Heart left ventricle (tissue), 16 donors: ENCODE data around the gene FBXO31. TPM values are rescaled to one million over a fixed set of nuclear protein-coding genes. Genes with fewer than 3 reads are reported as not detected.

Experiments
- ATAC-seq, 4 donors: fragments of 200-7000 bp; cut with Tn5 transposase; one replicate each; pipeline ENCODE4 v1.9.1; 2020 to 2022; ENCODE audit warnings: moderate library complexity in 4 of 4, mild to moderate bottlenecking in 3 of 4, moderate number of reproducible peaks in 1 of 4
- DNase-seq, 5 donors: peaks; one replicate each; pipeline ENCODE4 v3.0.0-alpha.2; 2020
- H3K27ac ChIP-seq, 12 donors: fragments of 200-600 bp; sonication (generic) in 4 of 12; one replicate each; pipeline versions ENCODE4 v1.5.0 to v1.8.0; 2016 to 2022; ENCODE audit warnings: mild to moderate bottlenecking in 2 of 12
- H3K27me3 ChIP-seq, 9 donors: fragments of 200-600 bp; sonication (generic) in 2 of 9; one replicate each; pipeline versions ENCODE4 v1.5.1 to v1.8.0; 2016 to 2022; ENCODE audit warnings: mild to moderate bottlenecking in 3 of 9
- H3K36me3 ChIP-seq, 9 donors: fragments of 200-600 bp; sonication (generic) in 2 of 9; one replicate each; pipeline versions ENCODE4 v1.5.0 to v1.8.0; 2018 to 2022; ENCODE audit warnings: mild to moderate bottlenecking in 2 of 9
- H3K4me1 ChIP-seq, 12 donors: fragments of 200-600 bp; sonication (generic) in 4 of 12; one replicate each; pipeline versions ENCODE4 v1.5.0 to v1.8.0; 2016 to 2022; ENCODE audit warnings: mild to moderate bottlenecking in 3 of 12
- H3K4me3 ChIP-seq, 12 donors: fragments of 200-600 bp; sonication (generic) in 4 of 12; one replicate each; pipeline versions ENCODE4 v1.5.0 to v1.8.0; 2017 to 2022; ENCODE audit warnings: mild to moderate bottlenecking in 9 of 12, moderate library complexity in 4 of 12
- H3K9me3 ChIP-seq, 12 donors: fragments of 200-600 bp; sonication (generic) in 4 of 12; one replicate each; pipeline versions ENCODE4 v1.5.0 to v1.8.0; 2016 to 2022; ENCODE audit warnings: mild to moderate bottlenecking in 1 of 12
- POLR2A ChIP-seq, 2 donors: fragments of 450-650 bp; IDR thresholded peaks; one replicate each; pipeline ENCODE4 v1.6.1; 2017; ENCODE audit warnings: antibody characterized with exemption in 2 of 2, mild to moderate bottlenecking in 2 of 2, moderate library complexity in 2 of 2
- WGBS, 4 donors: extraction: QIAGEN DNeasy Blood & Tissue Kit in 2 of 4; methylation state at CpG; one replicate each; pipeline versions ENCODE4 v1.1.5 to v1.1.7; 2013 to 2018; 5-methylcytosine and 5-hydroxymethylcytosine counted together
- intact Hi-C, 10 donors: fragments of 100-400 bp; cut with DNase I; formaldehyde crosslinking; loops; one replicate each; pipeline versions ENCODE4 v1.11.1 to v1.14.2; 2022
- polyA plus RNA-seq, 2 donors: library from polyadenylated mRNA; stranded (reverse); fragments of 200-250 nt; gene quantifications; one replicate each; pipeline ENCODE4 v1.2.3, GENCODE V29; 2013
- total RNA-seq, 9 donors: library from RNA; depleted of rRNA in 2 of 9; stranded (reverse); fragments of >200 nt in 2 of 9; fragmentation: NEBNext Ultra II Directional in 3 of 9; extraction: Animal tissue kit (Norgen Biotek cat#: 25700) in 3 of 9; gene quantifications; one replicate each; pipeline versions ENCODE4 v1.1.0 to v1.2.4, GENCODE V29; 2016 to 2023
- TF ChIP-seq, protein P1 (sequence below), 12 donors: fragments of 200-600 bp; sonication (generic) in 4 of 12; IDR thresholded peaks; one replicate each; pipeline versions ENCODE4 v1.5.0 to v1.8.0; 2018 to 2022; ENCODE audit warnings: antibody characterized with exemption in 12 of 12, mild to moderate bottlenecking in 5 of 12
- donor health status: ischemic (EF 13 %, LVEDD 7.1; RV severe dilation, severe dysfunction).
- donor health status: healthy with polysubstance abuse.
- donor health status: DM: no; HTN: yes; CAD: no.
- donor health status: DM: no; HTN: no; CAD: no.
- donor health status: ischemic (EF 25% LVEDD 6.9; RV normal size, moderate dysfunction).
- donor health status: ischemic (EF 25% LVEDD 5.7; RV mildly dilated, moderate dysfunction).
- donor health status: healthy.
- donor health status: DM: yes; HTN: yes; CAD: no.
- donor health status: ischemic (EF 35%, LVEDD 5.7; RV mildly dilated, moderate dysfunction).
- donor health status: nonischemic (EF 11% LVEDD 7.7; RV severe dilation, severe dysfunction).
- donor health status: DM: yes; HTN: yes; CAD: no.
- donor health status: PGD.
- donor health status: ischemic (EF 29% LVEDD 5.4; RV normal size, mild dysfunction).
- donor health status: nonischemic (EF 23%, LVEDD 6.1; RV moderate dilation, normal function).

Gene FBXO31
- total and polyA plus RNA-seq, 11 donors = 20.0 to 130 (median 63.1) TPM

DNA sequence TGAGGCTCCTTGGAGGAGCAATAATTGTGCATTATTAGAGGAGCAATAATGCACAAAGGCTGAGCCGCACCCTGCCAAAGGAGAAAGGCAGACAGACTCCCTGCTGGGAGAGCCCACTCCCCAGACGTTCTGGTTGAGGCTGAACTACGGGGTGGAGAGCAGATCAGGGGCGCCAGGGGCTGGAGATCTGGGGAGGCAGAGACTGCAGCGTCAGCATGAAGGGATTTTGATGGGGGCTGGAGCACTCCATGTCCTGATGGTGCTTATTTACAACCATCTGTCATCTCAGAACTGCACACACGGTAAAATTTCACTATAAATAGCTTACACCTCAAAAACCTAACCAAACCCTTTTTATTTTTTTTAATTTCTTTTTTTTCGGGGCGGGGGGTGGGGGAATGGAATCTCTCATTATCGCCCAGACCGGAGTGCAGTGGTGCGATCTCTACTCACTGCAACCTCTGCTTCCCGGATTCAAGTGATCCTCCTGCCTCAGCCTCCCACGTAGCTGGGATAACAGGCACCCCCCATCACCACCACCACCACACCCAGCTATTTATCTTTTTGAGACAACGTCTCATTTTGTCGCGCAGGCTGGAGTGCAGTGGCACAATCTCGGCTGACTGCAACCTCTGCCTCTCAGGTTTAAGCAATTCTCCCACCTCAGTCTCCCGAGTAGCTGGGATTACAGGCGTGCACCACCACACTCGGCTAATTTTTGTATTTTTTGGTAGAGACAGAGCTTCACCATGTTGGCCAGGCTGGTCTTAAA is 62.1 kb downstream of the FBXO31 start:
- 82 to 84% (median 83%) methylated on average over 20 of the region's 20 CpGs for WGBS, 4 donors
- Histone ChIP-seq H3K4me3 (no peak overlapping the region), H3K4me1 (peaks cover 0 to 26% (median 14%) of the 10 kb centered on the region in 12 donors), H3K36me3 (no peaks in the 10 kb centered on the region), H3K27me3 (no peaks in the 10 kb centered on the region), H3K9me3 (no peaks in the 10 kb centered on the region), H3K27ac (no peak overlapping the region)
- DNase-seq (no peak), ATAC-seq (no peak)
- TF ChIP-seq, protein P1, sequence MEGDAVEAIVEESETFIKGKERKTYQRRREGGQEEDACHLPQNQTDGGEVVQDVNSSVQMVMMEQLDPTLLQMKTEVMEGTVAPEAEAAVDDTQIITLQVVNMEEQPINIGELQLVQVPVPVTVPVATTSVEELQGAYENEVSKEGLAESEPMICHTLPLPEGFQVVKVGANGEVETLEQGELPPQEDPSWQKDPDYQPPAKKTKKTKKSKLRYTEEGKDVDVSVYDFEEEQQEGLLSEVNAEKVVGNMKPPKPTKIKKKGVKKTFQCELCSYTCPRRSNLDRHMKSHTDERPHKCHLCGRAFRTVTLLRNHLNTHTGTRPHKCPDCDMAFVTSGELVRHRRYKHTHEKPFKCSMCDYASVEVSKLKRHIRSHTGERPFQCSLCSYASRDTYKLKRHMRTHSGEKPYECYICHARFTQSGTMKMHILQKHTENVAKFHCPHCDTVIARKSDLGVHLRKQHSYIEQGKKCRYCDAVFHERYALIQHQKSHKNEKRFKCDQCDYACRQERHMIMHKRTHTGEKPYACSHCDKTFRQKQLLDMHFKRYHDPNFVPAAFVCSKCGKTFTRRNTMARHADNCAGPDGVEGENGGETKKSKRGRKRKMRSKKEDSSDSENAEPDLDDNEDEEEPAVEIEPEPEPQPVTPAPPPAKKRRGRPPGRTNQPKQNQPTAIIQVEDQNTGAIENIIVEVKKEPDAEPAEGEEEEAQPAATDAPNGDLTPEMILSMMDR (IDR thresholded peaks at IDR 0.05) = no peak
- no peak for TF ChIP-seq POLR2A (IDR thresholded peaks at IDR 0.05)
- intact Hi-C loops = loop anchor here in 5 of 10 donors (5.0 to 10.0 kb wide), 4 partner anchors 61 to 313 kb away; partner anchors contain the start of gene FBXO31 (in 2 of the 5)

DNA sequence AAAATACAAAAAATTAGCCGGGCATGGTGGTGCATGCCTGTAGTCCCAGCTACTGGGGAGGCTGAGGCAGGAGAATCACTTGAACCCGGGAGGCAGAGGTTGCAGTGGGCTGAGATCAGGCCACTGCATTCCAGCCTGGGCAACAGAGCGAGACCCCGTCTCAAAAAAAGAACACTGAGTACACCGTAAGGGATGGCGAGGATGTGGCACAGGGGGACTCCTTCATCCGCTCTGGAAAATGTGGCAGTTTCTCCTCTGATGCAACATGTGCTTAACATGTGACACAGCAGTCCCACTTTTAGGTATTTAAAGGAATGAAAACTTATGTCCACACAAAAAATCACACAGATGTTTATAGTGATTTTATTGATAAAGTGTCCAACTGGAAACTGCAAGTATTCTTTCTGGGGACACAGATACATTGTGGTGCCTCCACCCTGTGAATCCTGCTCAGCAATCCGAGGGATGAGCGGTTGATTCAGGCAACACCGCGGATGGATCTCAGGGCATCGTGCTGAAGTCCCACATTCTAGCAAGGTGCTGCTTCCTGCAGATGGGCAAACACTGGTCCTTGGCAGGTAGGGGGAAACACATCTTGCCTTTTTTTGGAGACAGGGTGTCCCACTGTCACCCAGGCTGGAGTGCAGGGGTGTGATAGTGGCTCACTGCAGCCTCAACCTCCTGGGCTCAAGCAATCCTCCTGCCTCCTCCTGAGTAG is 62.9 kb downstream of the FBXO31 start:
- H3K36me3 ChIP-seq = no peaks in the 10 kb centered on the region
- H3K27me3 ChIP-seq = no peaks in the 10 kb centered on the region
- H3K27ac ChIP-seq = no peak overlapping the region
- intact Hi-C loops = loop anchor here in 5 of 10 donors (5.0 to 10.0 kb wide), 4 partner anchors 62 to 314 kb away; partner anchors contain the start of gene FBXO31 (in 2 of the 5)
- H3K4me1 ChIP-seq = peaks cover 0 to 28% (median 14%) of the 10 kb centered on the region in 12 donors
- TF ChIP-seq POLR2A (IDR thresholded peaks at IDR 0.05) = no peak
- TF ChIP-seq, protein P1 (IDR thresholded peaks at IDR 0.05) = no peak
- H3K9me3 ChIP-seq = no peaks in the 10 kb centered on the region
- no peak for DNase-seq
- 86 to 92% (median 90%) methylated on average over 12 of the region's 12 CpGs for WGBS, 4 donors
- H3K4me3 ChIP-seq = no peak overlapping the region
- no peak for ATAC-seq

DNA sequence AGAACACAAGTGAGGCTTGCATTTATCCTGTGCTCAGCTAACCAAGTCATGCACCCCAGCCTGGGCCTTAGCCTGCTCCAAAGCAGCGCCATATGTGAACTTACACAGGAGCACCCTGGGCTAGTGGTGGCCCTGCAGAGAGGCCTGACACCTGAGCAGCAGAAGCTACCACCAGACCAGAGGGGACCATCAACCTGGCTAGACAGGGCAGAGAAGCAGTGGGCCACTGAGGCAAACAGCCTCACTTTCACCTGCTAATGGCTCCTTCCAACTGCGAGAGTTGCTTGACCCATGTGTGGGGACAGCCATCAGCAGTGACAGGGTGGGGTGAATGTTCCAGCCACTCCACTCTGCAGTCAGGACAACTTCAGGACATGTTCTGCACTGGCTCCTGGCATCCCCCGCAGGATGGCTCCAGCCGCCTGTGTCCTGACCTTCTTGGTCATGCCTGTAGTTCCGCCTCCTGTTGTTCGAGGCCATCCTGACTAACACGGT is 63.5 kb downstream of the FBXO31 start:
- no peak for TF ChIP-seq POLR2A (IDR thresholded peaks at IDR 0.05)
- TF ChIP-seq, protein P1 (IDR thresholded peaks at IDR 0.05) = no peak
- peak in 1 of 5 donors; percentile 49 for DNase-seq
- intact Hi-C loops = loop anchor here in 9 of 10 donors (5.0 to 10.0 kb wide), 6 partner anchors 42 to 315 kb away; partner anchors contain the start of genes FBXO31 (in 3 of the 9) and MAP1LC3B (in 3 of the 9)
- no peaks in the 10 kb centered on the region for H3K36me3 ChIP-seq
- ATAC-seq = no peak
- H3K27ac ChIP-seq = no peak overlapping the region
- peaks cover 0 to 28% (median 14%) of the 10 kb centered on the region in 12 donors for H3K4me1 ChIP-seq
- H3K27me3 ChIP-seq = no peaks in the 10 kb centered on the region
- no peak overlapping the region for H3K4me3 ChIP-seq
- 84 to 86% (median 85%) methylated on average over 4 to 7 of the region's 7 CpGs for WGBS, 4 donors
- no peaks in the 10 kb centered on the region for H3K9me3 ChIP-seq

DNA sequence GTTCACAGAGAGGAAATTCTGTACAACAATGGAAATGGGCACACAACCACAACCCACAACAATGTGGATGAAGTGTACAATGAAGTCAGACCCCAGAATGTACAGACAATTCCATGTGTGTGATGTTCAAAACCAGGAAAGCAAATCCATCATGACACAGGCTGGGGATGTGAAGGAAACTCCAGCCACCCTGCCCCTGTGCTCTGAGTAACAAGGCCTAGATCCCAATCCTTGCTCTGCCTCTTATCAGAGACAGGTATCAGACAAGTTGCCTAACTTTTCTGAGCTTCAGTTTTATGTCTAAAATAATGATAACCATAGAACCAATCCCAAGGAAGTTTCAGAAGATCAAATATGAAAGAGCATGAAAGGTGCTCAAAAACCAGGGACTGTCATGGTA is 64.6 kb downstream of the FBXO31 start:
- Histone ChIP-seq H3K27ac (no peak overlapping the region), H3K36me3 (no peaks in the 10 kb centered on the region), H3K4me1 (peaks cover 0 to 17% (median 8%) of the 10 kb centered on the region in 12 donors), H3K27me3 (no peaks in the 10 kb centered on the region), H3K9me3 (no peaks in the 10 kb centered on the region), H3K4me3 (no peak overlapping the region)
- intact Hi-C loops = loop anchor here in 7 of 10 donors (5.0 to 10.0 kb wide), 4 partner anchors 43 to 316 kb away; partner anchors contain the start of genes MAP1LC3B (in 3 of the 7) and FBXO31 (in 1 of the 7)
- DNase-seq (no peak), ATAC-seq (no peak)
- no peak for TF ChIP-seq POLR2A (IDR thresholded peaks at IDR 0.05)
- TF ChIP-seq, protein P1 (IDR thresholded peaks at IDR 0.05) = no peak
